Body of pancreas (tissue), 4 donors: Measurements from ENCODE around the gene AFF4.

ENCODE experiments used
- POLR2A ChIP-seq, 3 donors: fragments of 450-650 bp; IDR thresholded peaks; one replicate each; pipeline ENCODE4 v1.6.1; 2016; ENCODE audit warnings: antibody characterized with exemption in 3 of 3, mild to moderate bottlenecking in 2 of 3
- TF ChIP-seq, protein P1 (sequence below), 7 experiments: fragments of 450-650 bp in 4 of 7; fragments of 200-600 bp in 3 of 7; sonication (generic) in 3 of 7; IDR thresholded peaks; one replicate each; pipeline ENCODE4 v1.5.1; 2016 to 2019; ENCODE audit warnings: antibody characterized with exemption in 7 of 7

DNA sequence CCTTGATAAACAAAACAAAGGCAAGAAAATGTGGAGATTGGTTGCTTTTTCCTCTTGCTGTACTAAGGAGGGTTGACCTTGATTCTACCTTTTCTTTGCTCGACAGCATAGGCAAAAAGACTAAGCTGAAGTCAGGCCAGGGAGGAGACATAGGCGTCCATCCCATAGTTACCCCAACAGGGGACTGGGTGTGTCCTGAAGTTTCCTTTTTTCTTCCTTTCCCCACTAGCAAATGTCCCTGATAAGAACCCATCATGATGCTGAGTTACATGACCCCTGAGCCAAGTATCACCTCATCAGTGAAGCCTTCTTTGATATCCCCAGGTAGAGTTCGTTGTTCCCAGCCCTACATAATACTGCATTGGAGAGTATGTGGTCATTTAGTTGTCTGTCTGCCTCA is 123.1 kb downstream of the AFF4 start:
- no peak for TF ChIP-seq POLR2A (IDR thresholded peaks at IDR 0.05)
- TF ChIP-seq, protein P1, sequence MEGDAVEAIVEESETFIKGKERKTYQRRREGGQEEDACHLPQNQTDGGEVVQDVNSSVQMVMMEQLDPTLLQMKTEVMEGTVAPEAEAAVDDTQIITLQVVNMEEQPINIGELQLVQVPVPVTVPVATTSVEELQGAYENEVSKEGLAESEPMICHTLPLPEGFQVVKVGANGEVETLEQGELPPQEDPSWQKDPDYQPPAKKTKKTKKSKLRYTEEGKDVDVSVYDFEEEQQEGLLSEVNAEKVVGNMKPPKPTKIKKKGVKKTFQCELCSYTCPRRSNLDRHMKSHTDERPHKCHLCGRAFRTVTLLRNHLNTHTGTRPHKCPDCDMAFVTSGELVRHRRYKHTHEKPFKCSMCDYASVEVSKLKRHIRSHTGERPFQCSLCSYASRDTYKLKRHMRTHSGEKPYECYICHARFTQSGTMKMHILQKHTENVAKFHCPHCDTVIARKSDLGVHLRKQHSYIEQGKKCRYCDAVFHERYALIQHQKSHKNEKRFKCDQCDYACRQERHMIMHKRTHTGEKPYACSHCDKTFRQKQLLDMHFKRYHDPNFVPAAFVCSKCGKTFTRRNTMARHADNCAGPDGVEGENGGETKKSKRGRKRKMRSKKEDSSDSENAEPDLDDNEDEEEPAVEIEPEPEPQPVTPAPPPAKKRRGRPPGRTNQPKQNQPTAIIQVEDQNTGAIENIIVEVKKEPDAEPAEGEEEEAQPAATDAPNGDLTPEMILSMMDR (IDR thresholded peaks at IDR 0.05): no peak
